K562 (cell line): ENCODE data around the gene GFOD2. TPM values are rescaled to one million over a fixed set of nuclear protein-coding genes. Genes with fewer than 3 reads are reported as not detected.

Experiments used
- ATAC-seq: fragments of 200-7000 bp; cut with Tn5 transposase; 3 replicates; pipeline ENCODE4 v1.9.1; 2020; ENCODE audit warnings: moderate library complexity
- BruUV-seq: library from RNA; stranded (reverse); fragments of 400-500 nt; replicated peaks from 2 replicates; lab custom pipeline; 2021; lab: Mats Ljungman, UMichigan
- CTCF ChIA-PET: fragments of 300-600 bp; formaldehyde crosslinking; extraction: SDS; loops from one replicate; lab custom pipeline; 2021; ENCODE audit warnings: low intra/inter-chr PET ratio; lab: Yijun Ruan, JAX
- POLR2A ChIA-PET: fragments of 300-600, 350-650 bp; sonication (Branson Sonifier 250); formaldehyde crosslinking; extraction: SDS; loops from one replicate; lab custom pipeline; 2021; ENCODE audit warnings: antibody characterized with exemption, inconsistent platforms; lab: Yijun Ruan, JAX
- DNase-seq, 4 experiments: peaks; one replicate each; pipeline versions ENCODE4 v3.0.0 to v3.0.0-alpha.2; 2011 to 2018; ENCODE audit warnings: low spot score in 3 of 4, mixed read lengths in 3 of 4; ENCODE audit errors: extremely low read depth in 1 of 4
- FAIRE-seq: peaks from 2 replicates; lab custom pipeline; 2011; peaks lifted over from hg19 to GRCh38; lab: Jason Lieb, UNC
- H2AFZ ChIP-seq: 2 replicates; pipeline ENCODE4 v1.6.0; 2011; ENCODE audit warnings: low read depth, low read length, control low read depth, inconsistent platforms
- H3K27ac ChIP-seq: fragments of 200-600 bp; 3 replicates; pipeline ENCODE4 v1.8.0; 2011; ENCODE audit warnings: low read depth, mild to moderate bottlenecking, control low read depth, inconsistent platforms, low read length, moderate library complexity, mixed read lengths; ENCODE audit errors: extremely low read depth
- H3K27me3 ChIP-seq, 2 experiments: fragments of 300-600 bp in 1 of 2; 2 replicates in 1 of 2; 3 replicates in 1 of 2; pipeline versions ENCODE4 v1.6.0 to v1.8.0; 2011; ENCODE audit warnings: inconsistent platforms in 2 of 2, low read length in 2 of 2, mild to moderate bottlenecking in 1 of 2, mixed read lengths in 1 of 2, moderate library complexity in 1 of 2; ENCODE audit not compliant: control insufficient read depth in 2 of 2, insufficient read depth in 2 of 2
- H3K36me3 ChIP-seq: fragments of 300-600 bp; 3 replicates; pipeline ENCODE4 v1.8.0; 2011; ENCODE audit warnings: mild to moderate bottlenecking, low read length, inconsistent platforms; ENCODE audit not compliant: control insufficient read depth, insufficient read depth
- H3K4me1 ChIP-seq, 2 experiments: fragments of 200-600 bp in 1 of 2; replicated peaks in 1 of 2; 2 replicates in 1 of 2; 3 replicates in 1 of 2; pipeline versions ENCODE4 v1.5.1 to v1.8.0; 2011; ENCODE audit warnings: inconsistent platforms in 2 of 2, low read length in 2 of 2, mild to moderate bottlenecking in 1 of 2, mixed read lengths in 1 of 2, moderate library complexity in 1 of 2; ENCODE audit not compliant: control insufficient read depth in 2 of 2, insufficient read depth in 2 of 2
- H3K4me2 ChIP-seq: 2 replicates; pipeline ENCODE4 v1.6.1; 2011; ENCODE audit warnings: low read length, control low read depth, inconsistent platforms, mixed read lengths; ENCODE audit not compliant: insufficient read depth
- H3K4me3 ChIP-seq: fragments of 200-600 bp; sonication (generic), shearing (Covaris generic); 2 replicates; pipeline ENCODE4 v1.5.1; 2016; ENCODE audit warnings: control low read depth, inconsistent platforms
- H3K79me2 ChIP-seq: fragments of 200-600 bp; 3 replicates; pipeline ENCODE4 v1.8.0; 2011; ENCODE audit warnings: low read length, inconsistent platforms; ENCODE audit not compliant: control insufficient read depth, insufficient read depth
- H3K9ac ChIP-seq, 2 experiments: 2 replicates each; pipeline versions ENCODE4 v1.6.0 to v1.6.1; 2011; ENCODE audit warnings: low read depth in 2 of 2, low read length in 2 of 2, control low read depth in 1 of 2, inconsistent platforms in 1 of 2, mild to moderate bottlenecking in 1 of 2, mixed read lengths in 1 of 2; ENCODE audit not compliant: insufficient read depth in 1 of 2
- H3K9me1 ChIP-seq: one replicate; pipeline ENCODE4 v1.6.0; 2011; ENCODE audit warnings: inconsistent platforms, mild to moderate bottlenecking, low read length, moderate library complexity; ENCODE audit not compliant: control insufficient read depth, insufficient read depth
- H3K9me3 ChIP-seq: replicated peaks from 2 replicates; pipeline ENCODE4 v1.5.1; 2011; ENCODE audit warnings: low read depth, low read length, inconsistent platforms; ENCODE audit not compliant: control insufficient read depth, insufficient read depth
- H4K20me1 ChIP-seq: replicated peaks from 2 replicates; pipeline ENCODE4 v1.6.1; 2011; ENCODE audit warnings: low read length, inconsistent platforms, mixed read lengths; ENCODE audit not compliant: control insufficient read depth, insufficient read depth
- EWSR1 ChIP-seq: fragments of 450-650 bp; IDR thresholded peaks from 2 replicates; pipeline ENCODE4 v1.6.1; 2018; ENCODE audit warnings: borderline replicate concordance, mild to moderate bottlenecking, low read depth, moderate library complexity; ENCODE audit not compliant: partially characterized antibody
- FOXM1 ChIP-seq, 2 experiments: fragments of 450-650 bp in 1 of 2; sonication (generic) in 1 of 2; formaldehyde crosslinking in 1 of 2; IDR thresholded peaks; 2 replicates each; pipeline versions ENCODE4 v1.6.1 to v1.9.0; 2017 to 2022; ENCODE audit warnings: low read depth in 2 of 2, mild to moderate bottlenecking in 2 of 2, missing genetic modification reagents in 1 of 2, moderate library complexity in 1 of 2
- NFIC ChIP-seq: fragments of 450-650 bp; IDR thresholded peaks from 2 replicates; pipeline ENCODE4 v1.6.1; 2017; ENCODE audit warnings: mild to moderate bottlenecking, inconsistent platforms
- NFXL1 ChIP-seq: fragments of 450-650 bp; formaldehyde crosslinking; IDR thresholded peaks from 2 replicates; pipeline ENCODE4 v1.4.0; 2021; ENCODE audit warnings: mild to moderate bottlenecking
- POLR2B ChIP-seq: fragments of 450-650 bp; IDR thresholded peaks from 2 replicates; pipeline ENCODE4 v1.6.1; 2018; ENCODE audit warnings: low read depth; ENCODE audit not compliant: partially characterized antibody
- SMARCA5 ChIP-seq: fragments of 450-650 bp; IDR thresholded peaks from 2 replicates; pipeline ENCODE4 v1.6.1; 2016
- SMARCB1 ChIP-seq: IDR thresholded peaks from 2 replicates; pipeline ENCODE4 v1.6.1; 2011; ENCODE audit warnings: improper control_type of control experiment, low read depth; ENCODE audit not compliant: insufficient read length
- TFE3 ChIP-seq: fragments of 450-650 bp; formaldehyde crosslinking; IDR thresholded peaks from 2 replicates; pipeline ENCODE4 v1.4.0; 2020; ENCODE audit warnings: mild to moderate bottlenecking, mixed read lengths
- WGBS: fragments of 100-300 bp; shearing (Covaris generic); methylation state at CpG from one replicate; pipeline ENCODE4 v1.1.6; 2016; ENCODE audit warnings: low coverage, mixed read lengths; ENCODE audit not compliant: insufficient coverage; ENCODE audit errors: missing lambda C conversion rate; 5-methylcytosine and 5-hydroxymethylcytosine counted together
- in situ Hi-C: fragments of 300-500 bp; cut with MboI; formaldehyde crosslinking; loops from 4 replicates; pipeline ENCODE4 v1.15.0; 2018; ENCODE audit warnings: inconsistent platforms, mixed read lengths
- intact Hi-C: fragments of 100-400 bp; cut with micrococcal nuclease; formaldehyde crosslinking; loops from 2 replicates; pipeline ENCODE4 v1.14.2; 2022
- polyA plus RNA-seq, 8 experiments: library from polyadenylated mRNA; depleted of rRNA in 4 of 8; stranded (reverse) in 5 of 8; unstranded in 3 of 8; fragments of >200 nt; fragmentation: Nextera tagmentation in 2 of 8; fragmentation: Illumina TruSeq in 1 of 8; extraction: Ambion mirVana in 2 of 8; extraction: Trizol in 1 of 8; gene quantifications; 2 replicates each; pipeline versions ENCODE4 v1.2.1 to v1.2.3, GENCODE V29; 2011 to 2014; ENCODE audit warnings: inconsistent platforms in 1 of 8, missing spikeins in 1 of 8
- total RNA-seq, 7 experiments: library from RNA; depleted of rRNA in 6 of 7; stranded (reverse); fragments of >200 nt in 6 of 7; fragmentation: Illumina TruSeq in 2 of 7; extraction: Trizol in 2 of 7; gene quantifications; 2 replicates each; pipeline versions ENCODE4 v1.2.1 to v1.2.3, GENCODE V29; 2011 to 2021; ENCODE audit warnings: low replicate concordance in 1 of 7
- TF ChIP-seq, protein P1 (sequence below): sonication (generic); formaldehyde crosslinking; IDR thresholded peaks from 2 replicates; pipeline ENCODE4 v1.8.0; 2022; ENCODE audit warnings: mild to moderate bottlenecking, missing genetic modification reagents
- TF ChIP-seq, protein P2 (sequence below): sonication (generic); formaldehyde crosslinking; IDR thresholded peaks from 2 replicates; pipeline ENCODE4 v1.8.0; 2022; ENCODE audit warnings: mild to moderate bottlenecking, missing genetic modification reagents

The GFOD2 gene
- total and polyA plus RNA-seq, 9 of the 15 experiments (the other 6 are each of a cell fraction or from before 2014, with no cell fraction given): 1.9 to 15.8 (median 11.1) TPM

DNA sequence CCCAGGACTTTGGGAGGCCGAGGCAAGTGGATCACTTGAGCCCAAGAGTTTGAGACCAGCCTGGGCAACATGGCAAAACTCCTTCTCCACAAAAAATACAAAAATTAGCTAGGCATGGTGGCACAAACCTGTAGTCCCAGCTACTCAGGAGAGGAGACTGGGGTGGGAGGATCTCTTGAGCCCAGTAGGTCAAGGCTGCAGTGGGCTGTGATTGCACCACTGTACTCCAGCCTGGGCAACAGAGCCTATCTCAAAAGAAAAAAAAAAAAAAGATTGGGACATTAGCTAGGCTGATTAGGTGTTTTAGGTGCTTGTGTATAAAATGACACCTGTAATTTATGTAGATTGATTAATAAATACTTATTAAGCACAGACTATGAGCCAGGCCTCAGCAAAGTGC, 10.1 kb downstream of the GFOD2 start:
- Histone ChIP-seq H3K4me3 (no peak overlapping the region), H3K9me1 (no peaks in the 10 kb centered on the region), H3K36me3 (no peaks in the 10 kb centered on the region), H2AFZ (no peak overlapping the region), H3K4me2 (no peak overlapping the region), H3K9me3 (no peaks in the 10 kb centered on the region), H3K27ac (no peak overlapping the region), H3K4me1 (peaks cover 0 to 4% of the 10 kb centered on the region in 2 experiments; a peak in 2 of 5 replicates), H3K27me3 (no peaks in the 10 kb centered on the region), H3K9ac (no peak overlapping the region), H4K20me1 (0 out of 2 replicates have a peak, but pooled peaks cover 4% of the 10 kb centered on the region), H3K79me2 (0 out of 3 replicates have a peak, but pooled peaks cover 4% of the 10 kb centered on the region)
- TF ChIP-seq EWSR1: no peak
- no peak for TF ChIP-seq NFXL1
- TF ChIP-seq, protein P1, sequence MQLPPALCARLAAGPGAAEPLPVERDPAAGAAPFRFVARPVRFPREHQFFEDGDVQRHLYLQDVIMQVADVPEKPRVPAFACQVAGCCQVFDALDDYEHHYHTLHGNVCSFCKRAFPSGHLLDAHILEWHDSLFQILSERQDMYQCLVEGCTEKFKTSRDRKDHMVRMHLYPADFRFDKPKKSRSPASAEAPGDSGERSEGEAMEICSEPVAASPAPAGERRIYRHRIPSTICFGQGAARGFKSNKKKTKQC (CRISPR knock-in tag): no peak
- TF ChIP-seq TFE3 (CRISPR knock-in tag): no peak
- TF ChIP-seq FOXM1 (IDR thresholded peaks at IDR 0.05; ENCODE audit: low read depth): no peak
- TF ChIP-seq FOXM1 (CRISPR knock-in tag; IDR thresholded peaks at IDR 0.05; ENCODE audit: low read depth): no peak
- no peak for TF ChIP-seq POLR2B
- no peak for TF ChIP-seq NFIC
- no peak for TF ChIP-seq SMARCA5
- no peak for TF ChIP-seq SMARCB1
- TF ChIP-seq, protein P2, sequence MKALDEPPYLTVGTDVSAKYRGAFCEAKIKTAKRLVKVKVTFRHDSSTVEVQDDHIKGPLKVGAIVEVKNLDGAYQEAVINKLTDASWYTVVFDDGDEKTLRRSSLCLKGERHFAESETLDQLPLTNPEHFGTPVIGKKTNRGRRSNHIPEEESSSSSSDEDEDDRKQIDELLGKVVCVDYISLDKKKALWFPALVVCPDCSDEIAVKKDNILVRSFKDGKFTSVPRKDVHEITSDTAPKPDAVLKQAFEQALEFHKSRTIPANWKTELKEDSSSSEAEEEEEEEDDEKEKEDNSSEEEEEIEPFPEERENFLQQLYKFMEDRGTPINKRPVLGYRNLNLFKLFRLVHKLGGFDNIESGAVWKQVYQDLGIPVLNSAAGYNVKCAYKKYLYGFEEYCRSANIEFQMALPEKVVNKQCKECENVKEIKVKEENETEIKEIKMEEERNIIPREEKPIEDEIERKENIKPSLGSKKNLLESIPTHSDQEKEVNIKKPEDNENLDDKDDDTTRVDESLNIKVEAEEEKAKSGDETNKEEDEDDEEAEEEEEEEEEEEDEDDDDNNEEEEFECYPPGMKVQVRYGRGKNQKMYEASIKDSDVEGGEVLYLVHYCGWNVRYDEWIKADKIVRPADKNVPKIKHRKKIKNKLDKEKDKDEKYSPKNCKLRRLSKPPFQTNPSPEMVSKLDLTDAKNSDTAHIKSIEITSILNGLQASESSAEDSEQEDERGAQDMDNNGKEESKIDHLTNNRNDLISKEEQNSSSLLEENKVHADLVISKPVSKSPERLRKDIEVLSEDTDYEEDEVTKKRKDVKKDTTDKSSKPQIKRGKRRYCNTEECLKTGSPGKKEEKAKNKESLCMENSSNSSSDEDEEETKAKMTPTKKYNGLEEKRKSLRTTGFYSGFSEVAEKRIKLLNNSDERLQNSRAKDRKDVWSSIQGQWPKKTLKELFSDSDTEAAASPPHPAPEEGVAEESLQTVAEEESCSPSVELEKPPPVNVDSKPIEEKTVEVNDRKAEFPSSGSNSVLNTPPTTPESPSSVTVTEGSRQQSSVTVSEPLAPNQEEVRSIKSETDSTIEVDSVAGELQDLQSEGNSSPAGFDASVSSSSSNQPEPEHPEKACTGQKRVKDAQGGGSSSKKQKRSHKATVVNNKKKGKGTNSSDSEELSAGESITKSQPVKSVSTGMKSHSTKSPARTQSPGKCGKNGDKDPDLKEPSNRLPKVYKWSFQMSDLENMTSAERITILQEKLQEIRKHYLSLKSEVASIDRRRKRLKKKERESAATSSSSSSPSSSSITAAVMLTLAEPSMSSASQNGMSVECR (CRISPR knock-in tag): no peak
- ChIA-PET POLR2A (interaction anchor here (0.9 to 1.2 kb wide), 3 partner anchors 10 to 226 kb away, joined by 3 to 6 read pairs (median 3); partner anchors contain the start of gene GFOD2), CTCF (no interaction called here)
- in situ Hi-C loops: no loop called here
- no TSS peak for BruUV-seq
- ATAC-seq (no peak), FAIRE-seq (no peak), DNase-seq (no peak)
- intact Hi-C loops: no loop called here
- 80% methylated on average over 1 of the region's 1 CpG for WGBS
